GM18499 (cell line): Measurements from ENCODE around the gene NKX2-4.

ENCODE experiments used
- ATAC-seq: cut with Tn5 transposase; IDR thresholded peaks from one replicate; pipeline ENCODE4 v1.9.1; 2021; ENCODE audit warnings: moderate number of reproducible peaks; ENCODE audit not compliant: insufficient read depth, unreplicated experiment

The NKX2-4 gene

GRCh38 chr20:21395051-21395665 is 2.2 kb downstream of the NKX2-4 start:
- ATAC-seq, result no peak

- no peak for ATAC-seq
Measured at GRCh38 chr20:21394551-21394950, 2.8 kb downstream of the NKX2-4 start.

GRCh38 chr20:21393816-21394519 is 3.4 kb downstream of the NKX2-4 start:
- ATAC-seq, result no peak

- no peak for ATAC-seq
Measured at GRCh38 chr20:21393166-21393565, 4.2 kb downstream of the NKX2-4 start.

- ATAC-seq, result no peak
Measured at GRCh38 chr20:21391972-21392352, 5.4 kb downstream of the NKX2-4 start.

GRCh38 chr20:21391185-21391971 is 5.9 kb downstream of the NKX2-4 start:
- no peak for ATAC-seq

GRCh38 chr20:21390768-21391167 is 6.6 kb downstream of the NKX2-4 start:
- ATAC-seq, result no peak

GRCh38 chr20:21389368-21389767 is 8.0 kb downstream of the NKX2-4 start:
- ATAC-seq, result no peak

GRCh38 chr20:21388566-21388965 is 8.8 kb downstream of the NKX2-4 start:
- no peak for ATAC-seq

GRCh38 chr20:21387528-21387927 is 9.8 kb downstream of the NKX2-4 start:
- ATAC-seq, result no peak

- no peak for ATAC-seq
Measured at GRCh38 chr20:21386111-21386510, 11.2 kb downstream of the NKX2-4 start.

- ATAC-seq, result no peak
Measured at GRCh38 chr20:21384308-21384892, 12.9 kb downstream of the NKX2-4 start.

GRCh38 chr20:21381619-21382018 is 15.7 kb downstream of the NKX2-4 start:
- ATAC-seq, result no peak

GRCh38 chr20:21380711-21381110 is 16.6 kb downstream of the NKX2-4 start:
- ATAC-seq, result no peak

- ATAC-seq, result no peak
Measured at GRCh38 chr20:21378259-21378658, 19.1 kb downstream of the NKX2-4 start.

- no peak for ATAC-seq
Measured at GRCh38 chr20:21377701-21378100, 19.6 kb downstream of the NKX2-4 start.

GRCh38 chr20:21376626-21377025 is 20.7 kb downstream of the NKX2-4 start:
- ATAC-seq, result no peak

GRCh38 chr20:21373436-21373835 is 23.9 kb downstream of the NKX2-4 start:
- ATAC-seq, result no peak

GRCh38 chr20:21372016-21372415 is 25.3 kb downstream of the NKX2-4 start:
- no peak for ATAC-seq

GRCh38 chr20:21371193-21371592 is 26.1 kb downstream of the NKX2-4 start:
- ATAC-seq, result no peak

GRCh38 chr20:21368791-21369190 is 28.5 kb downstream of the NKX2-4 start:
- ATAC-seq, result no peak
